LoVo (cell line): ENCODE data around the gene ATP2B1.
A peak's percentile ranks its signal among the peaks of the same experiment; 100 is the strongest.
"Not testable (repeated sequence)": the region's sequence is repeated elsewhere in the genome, so short reads cannot be mapped to it uniquely, and the experiment has no call there.

ENCODE experiments used
- DNase-seq: peaks from one replicate; pipeline ENCODE4 v3.0.0-alpha.2; 2016; ENCODE audit warnings: low spot score

ATP2B1 gene

DNA sequence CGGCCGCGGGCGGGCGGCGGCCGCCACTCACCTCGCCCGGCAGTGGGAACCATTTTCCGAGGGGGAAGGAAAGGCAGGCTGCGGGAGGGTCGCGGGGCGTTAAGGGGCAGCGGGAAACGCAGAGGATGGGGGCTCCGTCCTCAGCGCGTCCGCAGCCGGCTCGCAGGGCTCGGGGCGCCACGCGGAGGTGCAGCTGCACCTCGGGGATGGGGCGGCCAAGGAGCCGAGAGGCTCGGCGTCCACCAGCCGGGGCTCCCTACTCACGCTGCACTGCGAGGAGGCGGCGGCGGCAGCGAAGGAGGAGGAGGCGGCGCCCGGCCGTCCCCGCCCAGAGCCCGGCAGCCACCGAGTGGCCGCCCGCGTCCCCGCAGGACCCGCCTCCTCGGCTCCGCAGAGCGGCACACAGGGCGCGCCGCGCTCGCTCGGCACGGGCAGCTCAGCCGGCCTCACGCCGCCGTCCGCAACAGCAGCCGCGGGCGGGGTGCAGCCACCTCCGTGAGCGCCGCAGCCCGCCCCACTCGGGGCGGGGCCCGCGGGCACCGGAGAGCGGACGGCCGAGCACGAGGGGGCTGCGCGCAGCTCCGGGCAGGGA, at the start of gene ATP2B1:
ATP2B1 (minus strand) TSS at position 274 of the 592 bp plus-strand sequence. CDS start 52,952 bp downstream, outside the sequence.
- peak; percentile 95 for DNase-seq

DNA sequence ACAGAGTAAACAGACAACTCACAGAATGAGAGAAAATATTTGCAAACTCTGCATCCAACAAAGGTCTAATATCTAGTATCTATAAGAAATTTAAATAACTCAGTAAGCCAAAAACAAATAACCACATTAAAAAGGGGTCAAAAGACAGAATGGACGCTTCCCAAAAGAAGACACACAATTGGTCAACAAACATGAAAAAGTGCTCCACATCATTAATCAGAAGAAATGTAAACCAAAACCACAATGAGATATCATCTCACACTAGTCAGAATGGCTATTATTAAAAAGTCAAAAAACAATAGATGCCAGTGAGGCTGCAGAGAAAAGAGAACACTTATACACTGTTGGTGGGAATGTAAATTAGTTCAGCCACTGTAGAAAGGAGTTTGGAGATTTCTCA, 49.3 kb upstream of the ATP2B1 start:
- not testable (repeated sequence) for DNase-seq

DNA sequence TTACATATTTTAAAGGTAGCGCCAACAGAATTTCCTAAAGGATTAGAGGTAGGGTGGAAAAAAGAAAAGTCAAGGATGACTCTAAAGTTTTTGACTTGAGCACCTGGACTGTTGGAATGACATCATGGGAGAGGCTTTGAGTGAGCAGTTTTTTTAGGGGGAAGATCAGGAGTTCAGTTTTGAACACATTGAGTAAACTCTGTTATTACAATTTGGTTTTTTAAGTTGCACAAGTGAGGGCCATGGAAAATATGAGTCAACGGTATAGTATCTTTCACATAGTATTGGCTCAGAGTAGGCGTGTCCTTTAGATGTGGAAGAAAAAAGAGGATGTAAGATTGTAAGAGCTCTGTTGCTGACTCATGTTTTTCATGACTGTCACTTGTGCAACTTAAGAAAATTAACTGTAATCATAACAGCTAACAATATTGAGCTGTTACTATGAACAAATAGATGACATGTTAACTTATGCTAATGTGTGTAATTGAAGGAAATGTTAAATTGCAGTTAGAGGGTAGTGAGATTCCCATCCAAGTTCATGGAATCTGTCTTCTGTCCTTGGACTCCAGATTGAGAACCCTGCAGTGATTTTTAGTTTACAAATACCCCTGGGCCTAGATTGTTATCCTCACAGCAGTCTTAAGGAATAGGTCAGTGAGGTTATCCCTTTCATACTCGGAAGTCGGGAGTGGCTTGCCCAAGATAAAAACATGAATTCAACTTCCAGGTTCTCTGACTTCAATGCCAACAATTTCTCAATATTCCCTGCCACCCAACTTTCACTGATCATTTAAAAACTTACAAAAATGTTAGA, 48.2 kb upstream of the ATP2B1 start:
- DNase-seq: peak; percentile 93

DNA sequence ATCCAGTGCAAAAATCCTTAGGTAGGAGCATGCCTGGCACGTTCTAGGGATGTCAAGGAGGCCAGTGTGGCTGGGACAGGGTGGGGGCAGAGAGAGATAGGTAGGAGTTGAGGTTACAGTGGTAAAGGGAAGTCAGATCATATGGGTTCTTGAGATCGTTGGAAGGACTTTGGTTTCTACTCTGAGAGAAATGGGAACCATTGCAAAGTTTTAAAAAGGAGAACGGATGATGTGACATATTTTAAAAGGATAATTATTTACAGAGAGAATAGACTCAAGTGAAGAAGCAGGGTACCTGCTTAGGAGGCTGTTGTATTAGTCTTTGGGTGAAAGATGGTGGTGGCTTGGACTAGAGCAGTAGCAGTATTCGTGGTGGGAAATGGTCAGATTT, 47.6 kb upstream of the ATP2B1 start:
- DNase-seq: no peak

DNA sequence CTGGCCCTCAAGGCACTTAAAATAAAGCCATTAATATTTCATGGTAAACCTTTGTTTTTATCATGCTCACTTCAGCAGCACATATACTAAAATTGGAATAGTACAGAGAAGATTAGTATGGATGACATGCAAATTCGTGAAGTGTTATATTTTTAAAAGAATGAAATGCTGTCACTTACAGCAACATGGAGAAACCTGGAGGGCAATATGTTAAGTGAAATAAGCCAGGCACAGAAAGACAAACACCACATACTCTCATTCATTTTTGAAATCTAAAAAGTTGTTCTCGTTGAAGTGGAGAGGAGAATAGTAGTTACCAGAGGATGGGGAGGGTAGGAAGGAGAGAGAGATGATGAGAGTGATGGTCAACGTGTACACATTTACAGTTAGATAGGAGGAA, 45.4 kb upstream of the ATP2B1 start:
- no peak for DNase-seq

DNA sequence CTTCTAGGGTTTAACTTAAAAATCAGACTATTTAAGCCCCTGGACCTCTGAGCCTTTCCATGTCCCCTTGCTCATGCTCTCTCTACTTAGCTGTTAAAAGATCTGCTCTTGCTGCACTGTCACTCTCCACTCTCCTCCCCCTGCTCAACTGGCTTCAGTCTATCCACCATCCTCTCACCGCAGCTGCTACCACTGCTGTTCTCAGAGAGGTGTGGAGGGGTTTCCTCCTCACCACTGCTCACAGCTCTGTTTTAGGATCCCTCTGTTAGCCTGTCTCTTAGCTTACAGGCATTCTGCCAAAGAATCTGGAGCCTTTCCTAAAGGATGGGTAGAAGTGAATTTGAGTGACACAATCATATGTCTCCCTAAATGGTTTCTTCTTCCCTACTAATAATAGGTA, 43.7 kb upstream of the ATP2B1 start:
- DNase-seq: no peak

DNA sequence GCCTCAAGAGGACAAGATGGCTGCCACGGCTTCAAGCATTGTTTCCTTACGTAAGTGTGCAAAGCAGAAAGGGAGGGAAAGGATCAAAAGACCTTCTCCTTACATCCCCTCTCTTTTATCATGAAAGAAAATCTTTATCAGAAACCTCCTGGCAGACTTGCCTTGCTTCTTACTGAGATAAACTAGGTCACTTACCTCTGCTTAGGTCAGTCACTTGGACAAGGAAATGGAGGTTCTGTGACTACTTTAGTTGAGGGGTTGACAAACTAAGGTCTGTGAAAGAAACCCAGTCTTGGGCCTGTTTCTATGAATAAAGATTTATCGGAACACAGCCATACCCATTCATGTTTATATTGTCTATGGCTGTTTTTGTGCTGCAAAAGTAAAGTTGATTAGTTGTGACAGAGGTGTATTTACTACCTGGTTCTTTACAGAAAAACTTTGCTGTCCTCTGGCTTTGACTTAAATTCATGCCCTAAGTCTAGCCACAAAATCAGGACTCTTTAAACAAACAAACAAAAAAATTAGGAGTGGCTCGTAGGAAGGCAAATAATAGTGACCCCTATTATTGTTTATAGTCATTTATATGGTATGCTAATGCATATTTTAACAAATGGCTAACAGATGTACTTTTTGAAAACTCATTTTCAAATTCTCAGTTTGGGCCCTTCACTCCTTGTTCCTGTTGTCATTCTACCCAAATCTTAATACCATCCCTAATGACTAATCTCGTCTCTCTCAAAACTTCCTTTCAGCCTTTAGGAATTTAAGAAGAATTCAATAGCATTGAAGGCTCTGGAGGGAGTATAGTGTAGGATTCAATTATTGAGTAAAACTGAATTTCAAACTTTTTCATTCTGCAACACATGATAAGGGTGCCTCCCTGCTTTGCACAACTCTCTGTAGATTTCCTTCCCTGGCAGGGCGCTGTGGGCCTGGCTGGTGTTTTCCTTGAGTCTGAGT, 42.0 kb upstream of the ATP2B1 start:
- DNase-seq: no peak

DNA sequence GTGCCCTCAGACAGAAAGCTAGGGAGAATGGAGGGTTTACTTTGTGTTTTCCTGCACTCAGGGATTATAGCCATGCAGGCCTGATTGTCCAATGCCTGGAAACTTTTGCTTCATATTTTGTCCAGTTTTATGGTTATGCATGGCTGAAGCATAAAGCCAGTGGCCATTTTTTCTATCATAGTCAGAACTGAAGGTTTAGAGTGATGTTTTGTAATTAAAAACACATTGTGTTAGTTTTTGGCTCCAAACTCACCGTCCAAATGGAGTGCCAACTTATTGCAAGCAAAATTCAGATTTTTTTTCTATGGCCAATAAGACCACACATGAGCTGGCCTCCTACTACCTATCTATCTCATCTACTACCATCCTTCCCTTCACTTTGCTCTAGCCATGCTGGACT, 40.2 kb upstream of the ATP2B1 start:
- no peak for DNase-seq

DNA sequence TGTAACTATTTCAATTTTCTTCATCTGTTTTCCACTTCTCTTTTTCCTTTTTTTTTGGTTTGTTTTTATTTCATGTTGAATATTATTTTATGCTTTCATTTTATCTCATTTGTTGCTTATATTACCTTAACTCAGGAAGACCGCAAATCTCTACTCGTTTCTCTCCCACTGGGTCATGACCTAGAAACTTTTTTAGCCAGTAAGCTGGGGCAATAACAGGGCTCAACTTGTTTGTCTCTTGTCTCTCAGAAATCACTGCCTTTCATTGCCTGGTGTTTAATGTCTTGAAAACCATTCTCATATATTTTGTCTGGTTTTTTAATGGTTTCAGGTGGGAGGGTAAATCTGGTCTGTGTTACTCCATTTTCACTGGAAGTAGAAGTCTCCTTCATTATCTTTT, 36.6 kb upstream of the ATP2B1 start:
- no peak for DNase-seq

DNA sequence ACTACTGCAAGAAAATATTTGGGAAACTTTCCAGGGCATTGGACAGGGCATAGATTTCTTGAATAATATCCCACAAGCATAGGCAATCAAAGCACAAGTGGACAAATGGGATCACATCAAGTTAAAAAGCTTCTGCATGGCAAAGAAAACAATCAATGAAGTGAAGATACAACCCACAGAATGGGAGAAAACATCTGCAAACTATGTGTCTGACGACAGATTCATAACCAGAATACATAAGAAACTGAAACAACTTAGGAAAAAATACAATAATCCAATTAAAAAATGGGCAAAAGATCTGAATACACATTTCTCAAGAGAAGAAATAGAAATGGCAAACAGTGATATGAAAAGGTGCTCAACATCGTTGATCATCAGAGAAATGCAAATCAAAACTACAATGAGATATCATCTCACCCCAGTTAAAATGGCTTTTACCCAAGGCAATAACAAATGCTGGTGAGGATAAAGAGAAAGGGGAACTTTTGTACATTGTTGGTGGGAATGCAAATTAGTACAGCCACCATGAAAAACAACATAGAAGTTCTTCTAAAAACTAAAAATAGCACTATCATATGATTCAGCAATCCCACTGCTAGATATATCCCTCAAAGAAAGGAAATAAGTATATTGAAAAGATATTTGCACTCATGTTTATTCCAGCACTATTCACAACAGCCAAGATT, 33.8 kb upstream of the ATP2B1 start:
- DNase-seq: no peak

DNA sequence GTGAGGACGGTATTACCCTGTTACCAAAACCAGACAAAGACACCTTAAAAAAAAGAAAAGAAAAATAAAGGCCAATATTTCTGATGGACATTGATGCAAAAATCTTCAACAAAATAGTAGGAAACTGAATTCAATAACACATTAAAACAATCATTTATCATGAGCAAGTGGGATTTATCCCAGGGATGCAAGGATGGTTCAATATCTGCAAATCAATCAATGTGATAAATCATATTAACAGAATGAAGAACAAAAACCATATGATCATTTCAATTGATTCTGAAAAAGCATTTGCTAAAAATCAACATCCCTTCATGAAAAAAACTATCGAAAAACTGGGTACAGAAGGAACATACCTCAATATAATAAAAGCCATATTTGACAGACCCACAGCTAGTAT, 32.3 kb upstream of the ATP2B1 start:
- DNase-seq: no peak

DNA sequence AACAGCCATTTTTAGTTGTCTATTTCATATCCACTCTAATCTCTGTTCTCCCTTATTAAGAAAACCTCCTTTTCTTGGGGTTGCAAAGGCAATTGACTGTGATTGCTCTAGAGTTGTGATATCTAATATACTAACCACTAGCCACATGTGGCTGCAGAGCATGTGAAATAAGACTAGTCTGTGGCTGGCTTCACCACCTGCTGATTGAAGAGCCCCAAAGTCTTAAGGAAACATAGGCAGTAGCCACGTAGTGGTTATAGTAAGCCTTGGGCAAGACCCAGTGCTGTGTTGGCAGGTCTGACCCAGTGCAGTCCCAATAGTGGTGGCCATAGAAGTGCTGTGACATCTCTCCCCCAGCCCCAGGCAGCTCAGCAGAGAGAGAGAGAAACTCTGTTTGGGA, 28.4 kb upstream of the ATP2B1 start:
- no peak for DNase-seq

DNA sequence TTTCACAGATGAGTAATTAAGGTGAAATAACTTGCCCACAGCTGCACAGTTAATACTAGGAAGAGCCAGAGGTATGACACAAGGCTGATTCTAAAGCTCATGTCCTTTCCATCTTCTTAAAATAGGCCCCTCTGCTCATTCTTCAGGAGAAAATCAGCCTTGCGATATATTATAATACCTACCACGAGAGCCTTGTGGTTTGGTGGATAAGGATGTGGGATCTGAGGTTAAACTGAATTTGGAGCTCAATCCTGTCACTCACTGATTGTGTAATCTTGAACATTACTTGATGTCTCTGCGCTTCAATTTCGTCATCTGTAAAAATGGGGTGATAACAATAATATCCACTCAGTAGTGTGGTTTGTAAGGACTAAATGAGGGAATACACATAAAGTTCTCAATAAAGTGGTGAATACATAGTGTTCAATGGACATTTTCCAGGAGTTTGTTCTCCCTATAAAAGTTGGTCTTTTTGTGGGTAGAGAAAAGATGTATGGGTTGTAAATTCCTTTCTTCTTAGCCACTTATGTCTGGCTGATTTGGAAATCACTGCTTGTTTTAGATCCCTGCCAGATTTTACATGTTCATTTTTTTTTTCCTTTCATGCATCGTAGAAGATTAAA, 25.1 kb upstream of the ATP2B1 start:
- peak; percentile 66 for DNase-seq

DNA sequence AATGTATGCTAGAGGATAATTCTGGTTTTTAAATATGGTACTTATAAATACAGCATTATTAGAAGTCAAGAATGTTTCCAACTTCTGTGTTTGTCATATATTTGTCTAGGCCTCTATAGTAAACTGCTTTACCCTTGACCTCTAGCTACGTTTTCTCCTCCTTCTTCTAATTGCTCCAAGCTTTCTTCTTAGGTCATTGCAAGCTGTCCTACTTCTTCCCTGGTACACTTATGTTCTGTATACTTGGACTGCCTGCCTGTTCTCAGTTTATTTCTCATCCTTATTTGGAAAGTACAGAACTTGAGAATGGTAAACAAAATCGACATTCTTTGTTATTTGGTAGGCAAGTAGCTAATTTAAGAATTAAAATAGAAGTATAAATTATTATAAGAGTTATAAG, 23.9 kb upstream of the ATP2B1 start:
- DNase-seq: no peak

DNA sequence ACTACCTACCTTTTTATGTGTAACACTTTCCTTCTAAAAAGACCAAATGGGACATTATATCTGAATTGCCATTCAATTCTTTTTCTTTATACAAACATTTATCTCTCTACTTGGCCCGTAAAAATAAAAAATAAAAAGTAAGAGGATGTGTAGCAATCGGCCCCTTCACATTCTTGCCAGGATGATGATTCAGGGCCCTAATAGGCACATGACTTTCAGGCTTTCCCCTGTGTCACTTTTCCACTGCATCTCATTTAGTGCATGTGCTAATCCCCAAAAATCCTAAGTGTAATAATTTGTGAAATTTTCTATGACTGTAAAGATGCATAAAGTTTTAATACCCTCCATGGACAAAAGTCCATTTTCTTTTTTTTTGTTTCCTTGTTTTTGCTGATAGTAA, 23.0 kb upstream of the ATP2B1 start:
- DNase-seq: no peak

DNA sequence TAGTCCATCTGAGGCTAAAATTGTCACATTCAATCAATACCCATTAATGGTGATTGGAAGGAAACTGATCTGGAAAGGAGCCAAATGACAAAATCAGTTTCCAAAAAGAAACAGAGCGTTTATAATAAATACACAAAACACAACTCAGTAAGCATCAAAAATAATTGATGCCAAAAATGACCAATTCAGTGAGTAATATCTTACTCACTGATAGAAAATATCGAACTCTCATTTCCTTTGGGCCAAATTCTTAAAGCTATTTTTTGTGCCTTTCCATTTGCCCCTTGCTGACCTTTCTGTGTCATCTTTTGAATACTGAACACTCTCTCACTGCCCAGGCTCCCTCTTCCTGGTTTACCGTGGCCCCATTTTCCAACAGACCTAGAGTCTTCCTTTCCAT, 22.5 kb upstream of the ATP2B1 start:
- no peak for DNase-seq

DNA sequence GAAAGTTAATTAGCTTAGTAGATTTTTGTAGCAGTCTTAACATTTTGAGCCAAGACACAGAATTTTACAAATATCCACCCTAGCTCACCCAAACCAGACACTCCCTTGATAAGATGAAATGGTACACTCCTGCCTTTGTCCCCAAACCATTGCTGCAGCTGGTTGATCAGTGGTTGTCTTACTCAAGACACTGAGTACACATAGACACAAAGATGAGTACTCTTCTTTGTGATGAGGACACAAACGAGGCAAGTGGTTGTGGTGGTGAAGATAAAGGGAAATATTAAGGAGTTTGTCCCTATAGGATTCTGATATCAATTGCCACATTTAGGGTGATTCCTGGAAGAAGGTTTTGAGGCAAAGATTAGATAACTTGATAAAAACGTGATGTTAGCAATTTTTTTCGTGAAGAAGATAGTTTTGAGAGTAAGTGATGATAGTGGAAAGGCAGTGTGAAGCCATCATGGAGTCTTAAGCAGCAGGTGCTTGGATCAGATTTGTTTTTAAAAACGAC, 21.4 kb upstream of the ATP2B1 start:
- DNase-seq: no peak

DNA sequence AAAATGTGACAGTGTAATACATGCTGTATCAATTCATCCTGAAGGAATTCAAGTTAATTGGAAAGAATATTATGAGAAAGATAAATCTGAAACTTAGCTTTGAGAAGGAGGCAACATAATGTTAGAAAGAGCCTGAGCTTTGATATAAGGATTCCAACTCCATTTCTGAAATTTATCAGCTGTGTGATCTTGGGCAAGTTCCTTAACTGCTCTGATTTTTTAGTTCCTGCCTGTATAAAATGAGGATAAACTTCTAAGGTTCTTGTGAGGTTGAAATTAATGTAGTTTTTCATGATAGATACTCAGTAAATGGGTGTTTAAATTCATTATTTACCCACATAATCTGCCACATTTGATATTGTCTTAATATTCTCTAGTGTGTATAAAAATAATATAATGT, 14.6 kb upstream of the ATP2B1 start:
- no peak for DNase-seq

DNA sequence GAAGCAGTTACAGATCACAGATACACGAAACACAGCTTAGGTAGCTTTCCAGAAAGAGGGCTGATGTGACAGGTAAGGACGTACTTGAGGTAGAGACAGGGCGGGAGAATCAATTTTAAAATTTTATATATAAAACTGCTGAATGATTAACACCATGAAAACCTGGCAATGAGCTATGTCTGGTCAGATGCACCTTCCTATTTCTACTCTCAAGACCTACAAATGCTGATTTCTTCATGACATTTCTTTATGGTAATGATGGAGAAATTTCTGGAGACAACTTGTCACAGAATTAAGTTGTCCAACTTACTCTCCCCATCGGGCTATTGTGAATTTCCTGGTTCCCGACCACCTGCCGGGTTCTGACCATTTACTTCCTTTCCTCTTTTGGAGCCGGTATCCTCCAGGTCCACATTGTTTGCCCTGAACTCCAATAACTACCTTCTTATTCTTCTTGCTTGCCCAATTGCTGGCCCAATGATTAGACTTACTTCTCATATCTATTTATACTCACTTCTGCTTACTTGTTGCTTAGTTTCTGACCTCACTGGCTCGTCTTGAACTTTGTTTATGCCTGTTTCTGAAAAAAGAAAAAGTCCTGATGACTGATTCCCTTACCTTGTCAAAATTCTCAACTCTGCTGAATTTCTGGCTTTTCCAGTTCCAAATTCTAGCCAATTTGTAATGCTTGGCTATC, 12.8 kb upstream of the ATP2B1 start:
- no peak for DNase-seq

DNA sequence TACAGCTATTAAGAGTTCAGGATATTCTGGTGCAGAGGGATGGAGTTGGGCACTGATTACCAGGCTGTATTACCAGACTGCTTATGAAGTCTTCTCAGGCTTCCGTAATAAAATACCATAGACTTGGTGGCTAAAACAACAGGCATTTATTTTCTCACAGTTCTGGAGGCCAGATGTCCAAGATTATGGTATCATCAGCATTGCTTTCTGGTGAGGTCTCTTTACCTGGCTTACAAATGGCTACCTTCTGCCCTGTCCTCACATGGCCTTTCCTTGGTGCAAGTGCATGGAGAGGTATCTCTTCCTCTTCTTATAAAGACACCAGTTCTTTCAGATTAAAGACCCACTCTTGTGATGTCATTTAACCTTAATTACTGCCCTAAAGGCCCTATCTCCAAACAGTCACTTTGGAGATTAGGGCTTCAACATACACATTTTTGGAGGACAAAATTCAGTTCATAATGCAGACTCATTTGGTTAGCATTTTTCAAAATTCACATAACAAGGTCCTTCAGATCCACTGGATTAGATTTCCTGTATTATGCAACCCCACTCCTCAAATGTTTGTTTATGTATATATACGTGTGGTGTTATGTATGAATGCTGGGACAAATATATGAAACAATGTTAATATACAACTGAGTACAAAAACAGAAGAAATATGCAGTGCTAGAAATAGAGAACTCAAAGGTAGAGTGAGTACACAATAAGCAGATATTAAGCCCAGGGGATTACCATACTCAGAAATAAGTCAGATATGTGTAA, 9.3 kb upstream of the ATP2B1 start:
- DNase-seq: no peak
